ENCODE measurements around the gene KIAA1217.

The KIAA1217 gene

GRCh38 chr10:24449321-24449740 is 240.4 kb downstream of the KIAA1217 start:
- DNase-seq = no peak

- no peak for DNase-seq
Observed at GRCh38 chr10:24449769-24450310, 240.9 kb downstream of the KIAA1217 start.

GRCh38 chr10:24451325-24451820 is 242.4 kb downstream of the KIAA1217 start:
- no peak for DNase-seq

- DNase-seq = no peak
Observed at GRCh38 chr10:24452030-24452429, 243.1 kb downstream of the KIAA1217 start.

GRCh38 chr10:24453404-24453830 is 244.5 kb downstream of the KIAA1217 start:
- DNase-seq = no peak

DNA sequence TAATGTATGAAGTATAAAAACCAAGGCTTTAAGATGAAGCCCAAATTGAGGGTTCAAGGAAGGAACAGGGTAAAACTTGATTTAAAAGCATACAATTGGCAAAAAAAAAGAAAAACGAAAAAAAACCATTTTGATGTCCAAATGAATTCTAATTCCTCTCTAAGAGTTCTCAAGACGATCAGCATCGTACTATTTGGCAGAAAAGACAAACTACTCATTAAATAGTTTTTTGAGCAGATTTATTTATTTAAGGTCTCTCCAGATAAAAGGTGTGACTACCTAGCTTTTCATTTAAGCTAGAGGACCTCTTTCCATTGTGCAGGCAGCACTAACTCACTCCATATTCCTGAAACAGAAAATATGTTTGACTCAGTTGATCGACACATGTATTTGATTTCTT is 245.0 kb downstream of the KIAA1217 start:
- DNase-seq = no peak

GRCh38 chr10:24455447-24455846 is 246.5 kb downstream of the KIAA1217 start:
- DNase-seq = no peak

- DNase-seq = no peak
Observed at GRCh38 chr10:24456322-24456721, 247.4 kb downstream of the KIAA1217 start.

DNA sequence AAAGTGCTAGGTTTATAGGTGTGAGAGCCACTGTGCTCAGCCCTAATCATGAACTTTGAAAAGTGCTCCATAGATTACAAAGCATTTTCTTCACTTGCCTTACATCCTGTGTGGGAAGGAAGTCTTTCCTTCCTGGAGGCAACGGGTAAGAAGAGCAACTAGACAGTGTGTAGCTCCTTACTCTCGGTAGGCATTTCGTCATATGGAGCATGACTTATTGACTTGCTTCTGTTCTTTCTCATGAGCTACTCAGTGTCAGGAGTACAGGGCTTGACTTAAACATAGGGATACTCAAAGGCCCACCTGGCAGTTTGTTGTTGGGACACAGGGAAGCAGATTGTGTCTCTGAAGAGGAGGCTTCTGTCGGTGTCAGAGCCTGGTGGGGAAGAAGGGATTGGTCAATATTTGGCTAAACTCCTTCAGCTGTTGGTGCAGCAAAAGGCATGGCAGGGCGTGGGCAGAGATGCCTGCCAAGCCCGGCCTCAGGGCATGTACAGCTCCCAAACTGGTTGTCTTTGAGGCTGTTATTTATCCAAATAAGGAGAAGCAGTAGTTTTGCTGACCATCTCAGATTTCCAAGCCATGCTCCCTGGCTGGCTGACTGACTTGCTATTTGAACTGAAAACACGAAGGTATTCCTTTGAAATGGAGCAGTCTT is 248.9 kb downstream of the KIAA1217 start:
- DNase-seq = no peak

DNA sequence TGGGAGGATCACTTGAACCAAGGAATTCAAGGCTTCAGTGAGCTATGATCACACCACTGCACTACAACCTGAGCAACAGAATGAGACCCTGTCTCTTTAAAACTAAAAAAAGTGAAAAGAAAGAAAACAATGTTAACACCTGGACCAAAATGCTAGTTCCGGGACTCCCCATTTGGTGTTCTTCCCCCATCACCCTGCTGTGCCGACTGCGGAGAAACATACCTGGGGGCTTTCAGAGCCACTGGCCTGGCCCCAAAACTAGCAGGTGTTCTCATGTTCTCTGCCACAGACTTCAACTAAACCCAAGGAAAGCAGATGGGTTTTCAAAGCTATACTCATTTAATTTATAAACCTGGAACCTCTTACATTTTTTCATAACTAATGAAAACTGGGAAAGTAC is 250.9 kb downstream of the KIAA1217 start:
- no peak for DNase-seq

GRCh38 chr10:24462291-24462813 is 253.4 kb downstream of the KIAA1217 start:
- DNase-seq = no peak

GRCh38 chr10:24462889-24463552 is 254.1 kb downstream of the KIAA1217 start:
- no peak for DNase-seq

DNA sequence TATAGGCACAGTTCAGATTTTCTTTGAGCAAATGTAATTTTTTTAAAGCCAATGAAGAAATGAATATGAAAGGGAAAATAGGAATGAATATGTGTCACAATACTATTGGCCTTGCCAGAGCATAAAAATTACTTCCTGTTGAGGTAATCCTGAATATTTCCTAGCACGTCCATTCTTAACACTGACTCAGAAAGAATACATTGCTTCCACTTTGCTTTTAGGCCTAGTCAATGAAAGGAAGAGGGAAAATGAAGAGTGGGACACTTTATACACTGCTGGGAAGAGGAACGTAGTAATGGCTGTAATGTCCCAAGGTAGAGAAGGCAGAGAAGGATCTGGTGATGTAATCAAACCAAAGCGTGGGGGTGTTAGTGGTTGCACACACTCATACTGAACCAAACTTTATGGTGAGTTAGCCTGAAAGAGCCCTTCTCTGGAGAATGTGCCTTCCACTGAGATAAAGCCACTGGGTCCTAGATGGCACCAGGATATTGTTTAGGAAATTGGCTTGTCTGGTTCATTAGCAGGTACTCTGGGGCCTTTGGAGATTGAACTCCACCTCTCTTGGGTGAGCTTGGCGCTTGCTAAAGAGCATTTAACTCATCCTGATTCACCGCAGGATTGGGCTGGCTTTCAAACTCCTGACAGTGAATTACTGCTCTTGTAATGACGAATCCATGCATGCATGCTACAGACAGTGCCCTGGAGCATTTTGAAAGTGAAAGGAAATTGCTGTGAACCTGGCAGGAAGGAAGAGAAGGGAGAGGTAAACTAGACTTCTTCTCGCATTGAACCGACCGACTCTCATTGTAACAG is 254.9 kb downstream of the KIAA1217 start:
- no peak for DNase-seq

DNA sequence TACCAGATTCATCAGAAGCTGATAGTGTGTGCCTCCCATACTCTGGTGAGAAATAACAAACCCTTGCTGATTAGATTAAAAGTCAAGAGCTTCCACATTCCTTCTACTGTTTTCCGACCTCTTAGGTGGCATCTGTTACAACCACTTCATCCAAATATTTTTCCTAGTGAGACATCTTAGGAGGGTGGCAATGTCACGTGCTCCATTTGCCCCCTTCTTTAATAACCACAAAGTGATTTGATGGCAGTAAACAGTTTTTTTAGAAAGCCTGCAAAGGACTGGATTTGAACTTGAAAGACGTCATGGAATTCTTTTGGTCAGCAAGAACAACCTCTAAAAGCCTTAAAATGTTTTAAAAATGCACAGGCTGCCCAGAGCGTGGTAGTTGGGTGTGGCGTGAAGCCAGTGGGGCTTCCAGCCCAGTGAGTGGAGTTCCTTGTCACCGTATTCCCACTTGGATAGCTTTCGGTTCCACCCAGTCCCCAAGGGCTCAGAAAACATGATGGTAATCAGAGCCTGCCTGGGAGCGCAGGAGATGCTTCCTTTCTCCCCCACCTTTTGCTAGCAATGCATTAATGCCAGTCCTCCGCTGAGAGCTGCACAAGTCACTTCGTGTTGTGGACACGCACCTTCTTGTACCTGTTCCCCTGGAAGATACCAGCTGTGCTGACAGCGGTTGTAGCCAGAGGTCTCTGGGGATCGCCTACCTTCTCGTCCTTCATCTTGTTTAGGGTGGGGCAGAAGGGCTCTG is 256.4 kb downstream of the KIAA1217 start:
- no peak for DNase-seq

DNA sequence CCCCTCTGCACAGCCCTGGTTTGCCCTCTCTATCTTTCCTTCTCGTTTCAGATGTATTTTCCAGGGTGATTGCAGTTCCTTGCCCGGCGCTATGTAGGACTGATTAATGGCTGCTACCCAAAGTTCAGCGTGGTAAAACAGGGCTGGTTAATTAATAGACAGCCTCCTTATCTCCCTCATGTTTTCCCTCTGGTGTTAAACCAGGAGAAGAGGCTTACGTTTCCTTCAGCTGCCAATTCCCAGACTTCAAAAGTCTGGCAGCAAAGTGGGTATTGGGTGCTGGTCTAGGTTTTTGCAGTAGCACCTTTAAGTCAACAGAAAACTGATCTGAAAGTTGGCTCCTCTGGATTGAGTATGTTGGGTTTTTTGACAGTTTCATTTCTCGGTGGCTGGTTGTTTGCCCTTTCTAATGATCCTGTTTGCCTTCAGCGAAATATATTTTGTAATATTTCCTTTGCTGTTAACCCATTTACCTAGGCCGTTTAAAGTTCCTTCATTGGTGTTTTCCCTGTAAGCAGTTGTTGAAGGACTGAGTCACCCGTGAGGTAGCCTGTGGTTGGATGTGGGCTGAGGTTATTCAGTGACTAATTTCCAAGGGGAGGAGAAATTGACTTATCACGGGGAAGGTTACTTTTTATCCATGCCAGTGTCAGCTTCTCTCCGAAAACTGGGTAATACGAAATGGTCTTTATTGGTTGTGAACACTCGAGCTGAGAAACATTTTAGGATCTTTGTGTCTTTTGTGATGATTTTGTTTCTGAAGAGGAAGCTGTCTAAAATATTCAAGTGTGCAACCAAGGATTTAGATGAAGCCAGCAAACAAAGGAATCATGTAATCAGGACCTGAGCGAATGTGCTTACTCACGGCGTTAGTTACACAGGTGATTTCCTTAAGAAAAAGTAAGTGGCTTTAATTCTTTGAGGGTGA is 257.2 kb downstream of the KIAA1217 start:
- no peak for DNase-seq

DNA sequence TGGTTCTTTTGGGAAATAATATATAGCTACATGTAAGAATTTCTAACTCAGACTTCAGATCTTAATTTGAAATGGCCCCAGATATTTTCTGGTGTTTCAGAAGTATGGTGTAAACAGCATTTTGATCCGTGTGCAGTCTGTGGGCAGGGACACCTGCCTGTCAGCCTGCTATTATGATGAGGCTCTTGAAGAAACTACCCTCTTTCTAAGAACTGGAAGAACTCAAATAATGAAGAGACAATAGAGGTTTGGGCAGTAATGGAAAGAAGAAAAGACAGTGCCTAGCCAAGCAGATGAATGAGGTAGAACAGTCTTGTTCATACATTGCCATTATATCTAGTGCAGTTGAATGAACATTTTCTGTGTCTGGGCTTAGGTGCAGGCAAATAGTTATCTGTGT is 258.2 kb downstream of the KIAA1217 start:
- no peak for DNase-seq

- DNase-seq = no peak
Observed at GRCh38 chr10:24467605-24468004, 258.7 kb downstream of the KIAA1217 start.

DNA sequence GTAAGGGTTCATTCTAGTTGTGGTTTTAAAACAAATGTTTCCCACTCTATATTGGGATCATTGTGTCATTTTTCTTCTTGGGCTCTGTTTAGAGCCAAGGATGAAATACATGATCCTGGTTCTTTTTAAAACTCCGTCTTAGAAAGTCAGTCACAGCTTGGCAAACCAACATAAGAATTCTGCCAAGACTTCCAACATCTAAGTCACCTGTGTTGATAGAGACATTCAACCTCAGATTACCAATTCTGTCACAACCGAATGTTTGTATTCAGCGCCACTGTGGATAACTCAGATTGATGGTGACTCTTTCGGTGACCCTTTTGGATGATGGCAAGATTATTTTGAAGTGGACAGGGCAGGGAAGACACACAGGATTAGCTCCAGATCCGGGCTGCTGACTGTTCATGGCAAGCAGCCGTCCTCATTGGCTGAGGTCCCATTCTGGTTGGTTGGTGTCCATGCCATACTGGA is 259.4 kb downstream of the KIAA1217 start:
- no peak for DNase-seq

GRCh38 chr10:24469993-24470392 is 261.1 kb downstream of the KIAA1217 start:
- DNase-seq = no peak

DNA sequence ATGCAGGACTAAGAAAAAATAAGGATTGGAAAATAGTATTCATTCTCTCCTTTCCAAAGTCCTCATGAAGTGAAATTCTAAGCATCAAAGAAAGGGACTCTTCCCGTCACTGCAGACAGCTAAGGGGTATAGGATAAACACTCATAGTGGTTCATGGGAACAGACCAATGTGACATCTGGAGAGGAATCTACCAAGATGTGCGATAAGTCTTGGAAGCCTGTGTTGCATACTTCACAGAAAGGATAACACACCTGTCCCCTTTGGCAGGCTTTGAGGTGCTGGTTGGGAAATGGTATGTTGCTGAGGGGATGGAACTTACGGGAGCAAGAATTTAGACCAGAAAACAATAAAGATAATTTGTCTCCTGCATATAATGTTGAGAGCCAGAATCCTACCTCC is 266.7 kb downstream of the KIAA1217 start:
- DNase-seq = no peak

Measured in inflammatory macrophage treated with lipopolysaccharide for 1 hour (primary cell).